K562 (cell line): ENCODE data around the gene TP53I3. TPM values are rescaled to one million over a fixed set of nuclear protein-coding genes. Genes with fewer than 3 reads are reported as not detected.

Experiments
- ATAC-seq: fragments of 200-7000 bp; cut with Tn5 transposase; 3 replicates; pipeline ENCODE4 v1.9.1; 2020; ENCODE audit warnings: moderate library complexity
- BruUV-seq: library from RNA; stranded (reverse); fragments of 400-500 nt; replicated peaks from 2 replicates; lab custom pipeline; 2021; lab: Mats Ljungman, UMichigan
- CTCF ChIA-PET: fragments of 300-600 bp; formaldehyde crosslinking; extraction: SDS; loops from one replicate; lab custom pipeline; 2021; ENCODE audit warnings: low intra/inter-chr PET ratio; lab: Yijun Ruan, JAX
- POLR2A ChIA-PET: fragments of 300-600, 350-650 bp; sonication (Branson Sonifier 250); formaldehyde crosslinking; extraction: SDS; loops from one replicate; lab custom pipeline; 2021; ENCODE audit warnings: antibody characterized with exemption, inconsistent platforms; lab: Yijun Ruan, JAX
- DNase-seq, 4 experiments: peaks; one replicate each; pipeline versions ENCODE4 v3.0.0 to v3.0.0-alpha.2; 2011 to 2018; ENCODE audit warnings: low spot score in 3 of 4, mixed read lengths in 3 of 4; ENCODE audit errors: extremely low read depth in 1 of 4
- FAIRE-seq: peaks from 2 replicates; lab custom pipeline; 2011; peaks lifted over from hg19 to GRCh38; lab: Jason Lieb, UNC
- H2AFZ ChIP-seq: 2 replicates; pipeline ENCODE4 v1.6.0; 2011; ENCODE audit warnings: low read depth, low read length, control low read depth, inconsistent platforms
- H3K27ac ChIP-seq: fragments of 200-600 bp; 3 replicates; pipeline ENCODE4 v1.8.0; 2011; ENCODE audit warnings: low read depth, mild to moderate bottlenecking, control low read depth, inconsistent platforms, low read length, moderate library complexity, mixed read lengths; ENCODE audit errors: extremely low read depth
- H3K27me3 ChIP-seq, 2 experiments: fragments of 300-600 bp in 1 of 2; 2 replicates in 1 of 2; 3 replicates in 1 of 2; pipeline versions ENCODE4 v1.6.0 to v1.8.0; 2011; ENCODE audit warnings: inconsistent platforms in 2 of 2, low read length in 2 of 2, mild to moderate bottlenecking in 1 of 2, mixed read lengths in 1 of 2, moderate library complexity in 1 of 2; ENCODE audit not compliant: control insufficient read depth in 2 of 2, insufficient read depth in 2 of 2
- H3K36me3 ChIP-seq: fragments of 300-600 bp; 3 replicates; pipeline ENCODE4 v1.8.0; 2011; ENCODE audit warnings: mild to moderate bottlenecking, low read length, inconsistent platforms; ENCODE audit not compliant: control insufficient read depth, insufficient read depth
- H3K4me1 ChIP-seq, 2 experiments: fragments of 200-600 bp in 1 of 2; replicated peaks in 1 of 2; 2 replicates in 1 of 2; 3 replicates in 1 of 2; pipeline versions ENCODE4 v1.5.1 to v1.8.0; 2011; ENCODE audit warnings: inconsistent platforms in 2 of 2, low read length in 2 of 2, mild to moderate bottlenecking in 1 of 2, mixed read lengths in 1 of 2, moderate library complexity in 1 of 2; ENCODE audit not compliant: control insufficient read depth in 2 of 2, insufficient read depth in 2 of 2
- H3K4me2 ChIP-seq: 2 replicates; pipeline ENCODE4 v1.6.1; 2011; ENCODE audit warnings: low read length, control low read depth, inconsistent platforms, mixed read lengths; ENCODE audit not compliant: insufficient read depth
- H3K4me3 ChIP-seq: fragments of 200-600 bp; sonication (generic), shearing (Covaris generic); 2 replicates; pipeline ENCODE4 v1.5.1; 2016; ENCODE audit warnings: control low read depth, inconsistent platforms
- H3K79me2 ChIP-seq: fragments of 200-600 bp; 3 replicates; pipeline ENCODE4 v1.8.0; 2011; ENCODE audit warnings: low read length, inconsistent platforms; ENCODE audit not compliant: control insufficient read depth, insufficient read depth
- H3K9ac ChIP-seq, 2 experiments: 2 replicates each; pipeline versions ENCODE4 v1.6.0 to v1.6.1; 2011; ENCODE audit warnings: low read depth in 2 of 2, low read length in 2 of 2, control low read depth in 1 of 2, inconsistent platforms in 1 of 2, mild to moderate bottlenecking in 1 of 2, mixed read lengths in 1 of 2; ENCODE audit not compliant: insufficient read depth in 1 of 2
- H3K9me1 ChIP-seq: one replicate; pipeline ENCODE4 v1.6.0; 2011; ENCODE audit warnings: inconsistent platforms, mild to moderate bottlenecking, low read length, moderate library complexity; ENCODE audit not compliant: control insufficient read depth, insufficient read depth
- H3K9me3 ChIP-seq: replicated peaks from 2 replicates; pipeline ENCODE4 v1.5.1; 2011; ENCODE audit warnings: low read depth, low read length, inconsistent platforms; ENCODE audit not compliant: control insufficient read depth, insufficient read depth
- H4K20me1 ChIP-seq: replicated peaks from 2 replicates; pipeline ENCODE4 v1.6.1; 2011; ENCODE audit warnings: low read length, inconsistent platforms, mixed read lengths; ENCODE audit not compliant: control insufficient read depth, insufficient read depth
- ELF1 ChIP-seq: fragments of 200-800 bp; sonication (Bioruptor generic); IDR thresholded peaks from 2 replicates; pipeline ENCODE4 v1.6.1; 2016; ENCODE audit warnings: missing genetic modification characterization, missing compliant biosample characterization
- MBD2 ChIP-seq: sonication (generic); IDR thresholded peaks from 2 replicates; pipeline ENCODE4 v1.6.1; 2016; ENCODE audit warnings: low read depth, borderline replicate concordance
- NFE2 ChIP-seq: IDR thresholded peaks from 2 replicates; pipeline ENCODE4 v1.6.1; 2014; ENCODE audit warnings: antibody characterized with exemption, low read depth
- RBM17 ChIP-seq: fragments of 200-400 bp; formaldehyde crosslinking; IDR thresholded peaks from 2 replicates; pipeline ENCODE4 v1.6.1; 2017; ENCODE audit warnings: low read depth, mild to moderate bottlenecking, low read length, borderline replicate concordance
- RNF2 ChIP-seq: sonication (generic); IDR thresholded peaks from 2 replicates; pipeline ENCODE4 v1.6.1; 2016
- WGBS: fragments of 100-300 bp; shearing (Covaris generic); methylation state at CpG from one replicate; pipeline ENCODE4 v1.1.6; 2016; ENCODE audit warnings: low coverage, mixed read lengths; ENCODE audit not compliant: insufficient coverage; ENCODE audit errors: missing lambda C conversion rate; 5-methylcytosine and 5-hydroxymethylcytosine counted together
- in situ Hi-C: fragments of 300-500 bp; cut with MboI; formaldehyde crosslinking; loops from 4 replicates; pipeline ENCODE4 v1.15.0; 2018; ENCODE audit warnings: inconsistent platforms, mixed read lengths
- intact Hi-C: fragments of 100-400 bp; cut with micrococcal nuclease; formaldehyde crosslinking; loops from 2 replicates; pipeline ENCODE4 v1.14.2; 2022
- polyA plus RNA-seq, 8 experiments: library from polyadenylated mRNA; depleted of rRNA in 4 of 8; stranded (reverse) in 5 of 8; unstranded in 3 of 8; fragments of >200 nt; fragmentation: Nextera tagmentation in 2 of 8; fragmentation: Illumina TruSeq in 1 of 8; extraction: Ambion mirVana in 2 of 8; extraction: Trizol in 1 of 8; gene quantifications; 2 replicates each; pipeline versions ENCODE4 v1.2.1 to v1.2.3, GENCODE V29; 2011 to 2014; ENCODE audit warnings: inconsistent platforms in 1 of 8, missing spikeins in 1 of 8
- total RNA-seq, 7 experiments: library from RNA; depleted of rRNA in 6 of 7; stranded (reverse); fragments of >200 nt in 6 of 7; fragmentation: Illumina TruSeq in 2 of 7; extraction: Trizol in 2 of 7; gene quantifications; 2 replicates each; pipeline versions ENCODE4 v1.2.1 to v1.2.3, GENCODE V29; 2011 to 2021; ENCODE audit warnings: low replicate concordance in 1 of 7
- TF ChIP-seq, protein P1 (sequence below): fragments of 250-450 bp; sonication (Bioruptor Pico); IDR thresholded peaks from 2 replicates; pipeline ENCODE4 v1.5.1; 2021; ENCODE audit warnings: mild to moderate bottlenecking

The TP53I3 gene
- total and polyA plus RNA-seq, 9 of the 15 experiments (the other 6 are each of a cell fraction or from before 2014, with no cell fraction given): 0.65 to 9.5 (median 5.6) TPM

DNA sequence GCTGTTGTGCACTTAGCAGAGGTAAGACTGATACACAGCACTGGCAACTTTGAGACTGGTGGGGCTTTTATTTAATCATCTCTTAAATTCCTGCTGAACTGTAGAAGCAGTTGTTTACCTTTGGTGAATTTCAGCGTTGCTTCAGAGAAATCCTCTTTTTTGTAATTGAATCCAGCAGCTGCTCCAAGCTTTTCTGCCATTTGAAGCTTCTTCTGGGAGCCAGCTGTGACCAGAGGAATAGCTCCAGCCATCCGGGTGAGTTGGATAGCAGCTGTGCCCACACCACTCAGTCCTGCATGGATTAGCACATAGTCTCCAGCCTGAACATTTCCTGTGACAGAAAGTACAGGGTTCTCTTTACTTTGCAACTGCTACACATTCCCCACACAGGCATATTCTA lies 3.9 kb downstream of the TP53I3 start:
- DNase-seq (no peak), FAIRE-seq (no peak), ATAC-seq (no peak)
- no peak overlapping the region for H3K4me2 ChIP-seq
- H3K27me3 ChIP-seq: no peaks in the 10 kb centered on the region
- intact Hi-C loops: no loop called here
- BruUV-seq: no TSS peak
- in situ Hi-C loops: no loop called here
- ChIA-PET CTCF (no interaction called here), POLR2A (no interaction called here)
- no peak overlapping the region for H3K4me3 ChIP-seq
- H2AFZ ChIP-seq: no peak overlapping the region
- H3K9me3 ChIP-seq: no peaks in the 10 kb centered on the region
- peaks cover 5% of the 10 kb centered on the region for H3K79me2 ChIP-seq
- H3K36me3 ChIP-seq: peaks cover 13% of the 10 kb centered on the region; the same call in 2 of the 3 replicates
- no peak overlapping the region for H3K9ac ChIP-seq
- H4K20me1 ChIP-seq: no peaks in the 10 kb centered on the region
- whole genome bisulfite sequencing: 47% methylated on average over 2 of the region's 2 CpGs
- H3K4me1 ChIP-seq: peaks cover 21 to 33% of the 10 kb centered on the region in 2 experiments; a peak in 4 of 5 replicates
- no peak overlapping the region for H3K27ac ChIP-seq
- no peaks in the 10 kb centered on the region for H3K9me1 ChIP-seq
- no peak for TF ChIP-seq RBM17
- TF ChIP-seq, protein P1, sequence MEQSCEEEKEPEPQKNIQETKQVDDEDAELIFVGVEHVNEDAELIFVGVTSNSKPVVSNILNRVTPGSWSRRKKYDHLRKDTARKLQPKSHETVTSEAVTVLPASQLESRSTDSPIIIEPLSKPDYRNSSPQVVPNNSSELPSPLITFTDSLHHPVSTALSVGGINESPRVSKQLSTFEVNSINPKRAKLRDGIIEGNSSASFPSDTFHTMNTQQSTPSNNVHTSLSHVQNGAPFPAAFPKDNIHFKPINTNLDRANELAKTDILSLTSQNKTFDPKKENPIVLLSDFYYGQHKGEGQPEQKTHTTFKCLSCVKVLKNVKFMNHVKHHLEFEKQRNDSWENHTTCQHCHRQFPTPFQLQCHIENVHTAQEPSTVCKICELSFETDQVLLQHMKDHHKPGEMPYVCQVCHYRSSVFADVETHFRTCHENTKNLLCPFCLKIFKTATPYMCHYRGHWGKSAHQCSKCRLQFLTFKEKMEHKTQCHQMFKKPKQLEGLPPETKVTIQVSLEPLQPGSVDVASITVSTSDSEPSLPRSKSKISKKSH: no peak
- TF ChIP-seq MBD2: no peak
- TF ChIP-seq RNF2: no peak
- no peak for TF ChIP-seq ELF1
- TF ChIP-seq NFE2: no peak
- TF ChIP-seq, all 486 proteins: peak for 0
